Left lobe of liver (tissue), 2 donors: ENCODE data around the gene FAM229B. TPM values are rescaled to one million over a fixed set of nuclear protein-coding genes. Genes with fewer than 3 reads are reported as not detected.
A peak's percentile ranks its signal among the peaks of the same experiment; 100 is the strongest.
"Not testable (repeated sequence)": the region's sequence is repeated elsewhere in the genome, so short reads cannot be mapped to it uniquely, and the experiment has no call there.

Experiments
- ATAC-seq: fragments of 200-7000 bp; cut with Tn5 transposase; one replicate; pipeline ENCODE4 v1.9.1; 2020; ENCODE audit warnings: mild to moderate bottlenecking, moderate library complexity
- DNase-seq: peaks from one replicate; pipeline ENCODE4 v3.0.0-alpha.2; 2020; ENCODE audit warnings: low spot score
- total RNA-seq: library from RNA; stranded (reverse); gene quantifications from one replicate; pipeline ENCODE4 v1.2.1, GENCODE V29; 2021
- donor health status: DM: no; HTN: no; CAD: no; lungs with moderate emphysema.
- donor health status: DM: no; HTN: yes; CAD: no.

Gene FAM229B
- total RNA-seq: 13.6 TPM

GRCh38 chr6:112087136-112087911, at the start of gene FAM229B, which contains the start of gene TUBE1:
Gene FAM229B (plus strand): TSS chr6:112087591. CDS start chr6:112099284, 11,693 bp downstream.
Gene TUBE1 (minus strand): TSS chr6:112087482. CDS start chr6:112087434, 48 bp downstream.
- DNase-seq (peak; percentile 95), ATAC-seq (peak; percentile 94)

- DNase-seq: no peak
- no peak for ATAC-seq
Observed at GRCh38 chr6:112037783-112038216, 49.6 kb upstream of the FAM229B start.

- no peak for ATAC-seq
- DNase-seq: no peak
Observed at GRCh38 chr6:112038268-112038667, 49.1 kb upstream of the FAM229B start.

GRCh38 chr6:112038756-112039430, 48.5 kb upstream of the FAM229B start:
- ATAC-seq: no peak
- no peak for DNase-seq

- no peak for ATAC-seq
Observed at GRCh38 chr6:112039431-112039770, 48.0 kb upstream of the FAM229B start.

GRCh38 chr6:112040956-112041355, 46.4 kb upstream of the FAM229B start:
- DNase-seq (no peak), ATAC-seq (no peak)

More at GRCh38 chr6:112039431-112039770, 48.0 kb upstream of the FAM229B start:
- no peak for DNase-seq

GRCh38 chr6:112041535-112041934, 45.9 kb upstream of the FAM229B start:
- ATAC-seq (no peak), DNase-seq (no peak)

GRCh38 chr6:112043032-112044007, 44.1 kb upstream of the FAM229B start:
- ATAC-seq: peak; percentile 94
- DNase-seq: peak; percentile 89

GRCh38 chr6:112044196-112044595, 43.2 kb upstream of the FAM229B start:
- DNase-seq: no peak
- ATAC-seq: no peak

GRCh38 chr6:112044856-112045255, 42.5 kb upstream of the FAM229B start:
- ATAC-seq: peak; percentile 3
- DNase-seq: no peak

GRCh38 chr6:112047523-112047922, 39.9 kb upstream of the FAM229B start:
- DNase-seq, ATAC-seq: not testable (repeated sequence)

GRCh38 chr6:112049026-112049799, 38.2 kb upstream of the FAM229B start:
- DNase-seq (no peak), ATAC-seq (peak; percentile 72)

GRCh38 chr6:112049996-112050395, 37.4 kb upstream of the FAM229B start:
- ATAC-seq: no peak
- DNase-seq: no peak

- DNase-seq (no peak), ATAC-seq (no peak)
Observed at GRCh38 chr6:112050429-112050828, 37.0 kb upstream of the FAM229B start.

GRCh38 chr6:112051251-112051740, 36.1 kb upstream of the FAM229B start:
- ATAC-seq, DNase-seq: not testable (repeated sequence)

- DNase-seq: no peak
- no peak for ATAC-seq
Observed at GRCh38 chr6:112054001-112054400, 33.4 kb upstream of the FAM229B start, which contains the start of gene CCN6. Gene CCN6 (plus strand): TSS chr6:112054104. CDS start chr6:112054358, 254 bp downstream.

- DNase-seq (no peak), ATAC-seq (no peak)
Observed at GRCh38 chr6:112054555-112055190, 32.7 kb upstream of the FAM229B start.

- DNase-seq: no peak
- peak; percentile 52 for ATAC-seq
Observed at GRCh38 chr6:112058243-112059032, 29.0 kb upstream of the FAM229B start.
